IPS DF 19.7 (cell line): Measurements from ENCODE around the gene PRR5L.

Experiments used
- DNase-seq: peaks from one replicate; pipeline ENCODE4 v3.0.0-alpha.2; 2013; ENCODE audit warnings: low read depth, low spot score

PRR5L gene

DNA sequence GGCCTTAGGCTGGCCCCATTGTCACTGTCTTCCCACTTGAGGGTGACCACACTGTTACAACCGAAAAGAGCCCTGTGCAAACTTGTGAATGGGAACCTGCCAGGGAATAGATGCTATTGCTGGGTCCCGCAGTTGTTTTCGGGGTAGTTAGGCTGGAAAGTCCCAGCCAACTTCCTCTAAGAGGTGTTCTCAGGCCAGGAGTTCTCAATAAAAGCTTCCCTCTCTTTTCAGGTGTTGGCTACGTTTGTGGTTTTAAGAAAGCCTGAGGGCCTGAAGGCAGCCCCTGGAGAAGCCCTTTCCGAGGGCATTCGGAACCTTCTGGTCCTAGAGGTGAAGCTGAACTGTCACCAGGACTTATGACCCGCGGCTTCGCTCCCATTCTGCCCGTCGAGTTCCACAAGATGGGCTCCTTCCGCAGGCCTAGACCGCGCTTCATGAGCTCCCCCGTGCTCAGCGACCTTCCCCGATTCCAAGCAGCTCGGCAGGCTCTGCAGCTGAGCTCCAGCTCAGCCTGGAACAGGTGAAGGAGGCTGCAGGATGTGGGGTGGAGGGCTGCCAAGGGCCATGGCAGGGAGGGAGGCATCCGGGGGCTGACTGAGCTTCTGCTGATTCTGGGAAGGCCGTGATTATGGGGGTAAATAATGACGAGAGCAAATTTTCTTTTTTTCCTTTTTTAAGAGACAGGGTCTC is 104.8 kb downstream of the PRR5L start:
- no peak for DNase-seq

- DNase-seq: no peak
These were observed 106.6 kb downstream of the PRR5L start for GRCh38 chr11:36402568-36403170.

DNA sequence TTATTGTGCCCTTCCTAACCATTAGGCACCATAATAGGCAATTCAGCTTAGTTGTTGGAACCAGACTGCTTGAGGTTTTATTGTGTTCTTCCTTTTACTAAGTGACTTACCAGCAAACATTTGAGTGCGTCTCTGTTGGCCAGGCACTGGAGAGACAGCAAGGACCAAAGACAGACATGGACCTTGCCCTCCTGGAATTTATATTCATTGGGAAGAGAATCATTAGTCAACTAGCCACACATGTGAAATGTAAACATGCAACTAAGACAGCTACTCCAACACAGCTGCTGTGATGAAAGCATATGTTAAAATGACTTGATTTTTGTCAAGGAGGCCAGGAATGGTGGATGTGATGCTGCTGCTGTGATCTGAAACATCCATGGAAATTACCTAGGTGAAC is 107.6 kb downstream of the PRR5L start:
- DNase-seq: no peak

DNA sequence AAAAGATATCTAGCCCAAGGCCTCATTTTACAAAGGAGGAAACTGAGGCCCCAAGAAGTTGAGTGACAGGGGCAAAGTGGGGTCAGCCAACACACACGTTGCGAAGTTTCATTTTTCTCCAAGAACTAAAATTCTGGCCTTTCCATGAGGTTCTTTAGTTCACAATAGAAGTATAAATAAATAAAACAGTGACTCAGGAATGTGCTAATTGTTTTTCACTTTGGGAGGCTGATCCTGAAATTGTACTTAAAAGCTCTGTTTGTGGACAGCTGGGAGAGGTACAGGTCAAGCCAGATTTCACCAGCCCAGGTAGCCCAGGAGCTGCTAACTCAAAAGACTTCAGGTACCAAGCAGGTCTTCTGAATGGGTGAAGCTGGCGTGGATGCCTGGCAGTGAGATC is 108.7 kb downstream of the PRR5L start:
- no peak for DNase-seq

DNA sequence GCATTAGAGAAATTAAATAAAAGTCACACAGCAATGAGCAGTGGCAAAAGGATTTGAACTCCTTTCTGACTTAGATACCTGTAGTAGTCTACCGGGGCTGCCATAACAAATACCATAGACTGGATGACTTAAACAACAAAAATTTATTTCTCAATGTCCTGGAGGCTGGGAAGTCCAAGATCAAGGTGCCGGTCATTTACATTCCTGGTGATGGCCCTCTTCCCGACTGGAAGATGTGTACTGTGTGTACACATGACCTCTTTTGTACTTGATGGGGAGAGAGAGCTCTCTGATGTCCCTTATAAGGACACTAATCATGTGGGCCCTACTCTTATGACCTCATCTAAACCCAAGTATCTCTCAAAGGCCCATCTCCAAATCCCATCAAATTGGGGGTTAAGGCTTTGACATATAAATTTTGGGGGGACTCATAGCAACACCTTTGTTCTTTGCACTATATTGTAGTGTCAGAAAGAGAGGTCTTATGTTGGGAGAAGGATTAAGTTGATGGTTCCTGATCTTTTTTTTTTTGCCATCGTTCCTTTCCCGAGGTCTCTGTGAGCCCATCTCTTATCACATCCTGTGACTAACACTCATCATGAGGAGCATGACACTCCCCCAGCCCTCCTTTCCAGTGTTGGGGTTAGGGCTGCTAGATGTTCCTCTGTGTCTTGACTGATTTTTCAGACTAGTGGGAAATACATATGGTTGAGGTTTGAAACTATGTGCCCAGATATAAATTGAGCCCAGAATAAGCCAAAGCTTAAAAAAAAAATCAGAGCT is 109.7 kb downstream of the PRR5L start:
- no peak for DNase-seq

GRCh38 chr11:36407356-36407755 is 111.3 kb downstream of the PRR5L start:
- no peak for DNase-seq

DNA sequence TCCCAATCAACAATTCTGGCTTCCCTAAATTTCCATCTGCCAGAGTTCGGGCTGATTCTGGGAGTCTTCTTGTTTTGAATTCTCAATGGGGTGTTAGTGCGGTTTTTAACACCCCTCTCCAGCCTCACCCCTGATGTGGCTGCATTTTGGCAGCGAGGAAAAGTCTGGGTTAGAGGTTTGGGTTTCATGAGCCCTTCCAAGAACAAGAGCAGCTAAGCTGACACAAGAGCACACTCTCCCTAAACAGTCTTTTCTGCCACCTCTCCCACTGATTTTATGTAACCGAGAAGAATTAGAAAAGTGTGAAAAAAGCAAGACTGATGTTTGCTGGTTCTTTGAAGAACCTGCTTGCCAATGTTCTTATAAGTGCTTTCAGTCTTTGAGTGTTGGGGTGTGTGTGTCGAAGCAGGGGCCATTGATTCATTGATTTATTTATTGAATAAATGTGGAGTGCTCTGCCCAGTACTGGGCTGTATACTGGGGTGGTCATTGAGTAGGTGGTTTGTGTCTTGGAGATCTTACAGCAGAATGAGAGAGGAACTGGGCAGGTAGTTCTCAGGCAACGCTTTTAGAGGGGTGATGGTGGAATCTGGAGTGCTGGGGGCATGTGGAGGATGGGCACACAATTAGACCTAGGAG is 112.5 kb downstream of the PRR5L start:
- DNase-seq: no peak

GRCh38 chr11:36409152-36409816 is 113.2 kb downstream of the PRR5L start:
- no peak for DNase-seq

GRCh38 chr11:36411202-36411640 is 115.1 kb downstream of the PRR5L start:
- DNase-seq: no peak

GRCh38 chr11:36412781-36413383 is 116.8 kb downstream of the PRR5L start:
- no peak for DNase-seq

DNA sequence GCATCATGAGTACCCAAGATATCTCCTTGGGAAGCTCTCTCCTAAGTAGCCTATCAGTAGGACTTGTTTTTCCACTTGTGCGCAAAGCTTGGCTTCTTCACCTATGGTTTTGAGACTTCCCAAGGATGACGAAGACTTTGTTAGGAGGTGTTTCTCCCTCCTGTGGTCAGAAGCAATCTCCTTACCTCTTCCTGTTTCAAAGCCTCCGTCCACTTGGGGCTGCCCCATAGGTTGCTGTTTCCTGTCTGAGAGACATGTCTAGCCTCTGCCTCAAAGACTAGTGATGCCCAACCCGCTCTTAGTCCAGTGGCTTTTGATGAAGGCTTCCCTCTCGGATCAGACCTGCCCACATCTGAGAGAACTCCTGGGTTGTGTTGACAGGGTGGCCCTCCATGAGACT is 121.1 kb downstream of the PRR5L start:
- no peak for DNase-seq

GRCh38 chr11:36419791-36420424 is 123.8 kb downstream of the PRR5L start:
- no peak for DNase-seq

GRCh38 chr11:36421546-36422155 is 125.6 kb downstream of the PRR5L start:
- DNase-seq: no peak

DNA sequence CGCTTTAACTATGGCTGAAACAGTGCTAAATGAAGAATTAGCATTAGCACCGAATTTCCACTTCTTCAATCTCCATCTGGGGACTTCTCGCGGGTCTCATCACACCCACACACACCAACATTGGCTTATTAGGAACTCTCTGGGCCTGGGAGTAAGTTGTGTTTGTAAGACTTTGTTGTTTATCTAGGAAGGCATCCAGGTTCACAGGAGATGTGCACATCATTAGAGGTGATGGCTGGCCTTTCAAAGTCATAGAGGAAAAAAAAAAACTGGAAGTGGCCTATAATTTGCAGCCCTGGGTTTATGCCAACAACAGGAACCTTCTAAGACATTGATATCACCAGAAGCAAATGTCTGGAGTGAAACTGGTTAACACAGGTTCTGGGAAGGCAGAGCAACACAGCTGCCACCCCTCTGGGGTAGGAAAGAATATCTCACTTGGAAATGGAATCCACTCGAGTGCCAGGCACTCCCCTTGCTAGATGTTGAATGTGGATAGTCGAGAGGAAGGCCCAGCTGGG is 129.5 kb downstream of the PRR5L start:
- no peak for DNase-seq

DNA sequence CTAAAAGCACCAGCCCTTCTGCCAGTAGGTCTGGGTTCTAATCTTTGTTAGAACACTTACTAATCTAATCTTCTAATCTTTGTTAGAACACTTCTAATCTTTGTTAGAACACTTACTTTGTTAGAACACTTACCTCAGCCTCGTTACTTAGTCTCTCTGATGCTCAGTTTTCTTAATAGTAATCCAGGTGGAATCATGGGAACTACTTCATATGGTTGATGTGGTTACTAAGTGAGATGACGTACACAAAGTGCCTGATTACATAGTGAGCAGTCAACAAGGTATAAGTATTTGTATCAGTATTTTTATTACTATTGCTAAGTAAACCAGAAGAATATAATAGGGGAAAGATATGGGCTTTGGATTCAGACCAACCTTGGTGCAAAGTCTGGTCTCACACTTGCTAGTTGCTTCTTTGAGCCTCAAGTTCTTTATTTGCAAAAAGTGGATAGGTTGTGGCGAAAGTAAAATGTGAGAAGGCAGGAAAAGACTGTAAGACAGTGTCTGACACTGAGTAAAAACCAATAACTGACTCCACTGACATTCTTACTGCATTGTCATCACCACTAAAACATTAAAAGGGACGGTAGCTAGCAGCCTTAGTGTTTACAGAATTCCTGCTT is 130.2 kb downstream of the PRR5L start:
- no peak for DNase-seq

- DNase-seq: no peak
These were observed 131.0 kb downstream of the PRR5L start for GRCh38 chr11:36427079-36427478.

DNA sequence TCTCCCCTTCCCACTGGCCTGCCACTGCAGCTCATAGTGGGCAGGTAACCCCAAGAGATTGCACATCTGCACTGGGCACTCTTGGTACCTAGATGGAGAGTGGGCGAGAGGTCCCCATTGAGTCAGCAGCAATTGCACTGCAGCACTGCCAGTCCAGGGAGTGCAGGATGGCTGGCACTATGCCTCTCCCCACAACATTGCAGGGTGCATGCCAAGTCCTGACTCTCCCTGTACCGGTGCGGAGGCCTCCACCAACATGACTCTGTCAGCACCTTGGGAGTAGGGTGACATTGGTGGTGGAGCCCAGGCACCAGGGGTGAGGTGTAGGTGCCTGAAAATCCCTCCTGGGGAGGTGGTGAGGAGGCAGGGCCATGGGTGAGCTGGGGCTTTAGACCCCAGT is 131.8 kb downstream of the PRR5L start:
- no peak for DNase-seq

- no peak for DNase-seq
These were observed 135.5 kb downstream of the PRR5L start for GRCh38 chr11:36431429-36432092.

DNA sequence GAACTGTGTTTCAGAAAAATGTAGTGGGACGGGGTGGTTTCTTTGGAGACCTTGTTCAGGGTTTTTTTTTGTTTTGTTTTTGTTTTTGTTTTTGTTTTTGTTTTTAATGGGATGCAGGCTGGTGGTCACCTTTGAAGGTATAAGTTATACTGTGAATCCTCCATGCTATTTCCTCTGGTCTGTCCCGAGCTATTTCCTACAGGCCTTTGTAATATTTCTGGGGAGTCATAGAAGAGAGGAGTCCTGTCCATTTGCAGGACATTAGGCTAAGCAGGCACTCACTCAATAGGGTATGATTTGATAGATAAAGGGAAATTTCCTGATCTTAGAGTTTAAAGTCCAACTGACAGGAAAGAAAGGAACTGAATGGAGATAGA is 136.0 kb downstream of the PRR5L start:
- no peak for DNase-seq
